Transverse colon (tissue), 4 donors: ENCODE results near the gene KLK7. TPM values are rescaled to one million over a fixed set of nuclear protein-coding genes. Genes with fewer than 3 reads are reported as not detected.

Experiments
- DNase-seq: peaks from one replicate; pipeline ENCODE4 v3.0.0-alpha.2; 2019
- H3K27ac ChIP-seq, 4 donors: fragments of 200-600 bp; sonication (generic); 2 replicates each; pipeline ENCODE4 v1.5.1; 2016 to 2018; ENCODE audit warnings: inconsistent platforms in 4 of 4
- H3K27me3 ChIP-seq: fragments of 200-600 bp; sonication (generic); 2 replicates; pipeline ENCODE4 v1.5.1; 2017; ENCODE audit warnings: inconsistent platforms
- H3K36me3 ChIP-seq, 4 donors: fragments of 200-600 bp; sonication (generic); 2 replicates each; pipeline ENCODE4 v1.5.1; 2017 to 2019; ENCODE audit warnings: inconsistent platforms in 4 of 4
- H3K4me1 ChIP-seq, 4 donors: fragments of 200-600 bp; sonication (generic); 2 replicates each; pipeline ENCODE4 v1.5.1; 2017 to 2020; ENCODE audit warnings: inconsistent platforms in 4 of 4
- H3K4me3 ChIP-seq, 4 donors: fragments of 200-600 bp; sonication (generic); 1 replicate in 1 of 4; 2 replicates in 3 of 4; pipeline versions ENCODE4 v1.5.1 to v1.6.1; 2017 to 2019; ENCODE audit warnings: inconsistent platforms in 4 of 4
- H3K9me3 ChIP-seq, 2 donors: fragments of 200-600 bp; sonication (generic); 2 replicates each; pipeline ENCODE4 v1.5.1; 2017 to 2019; ENCODE audit warnings: inconsistent platforms in 2 of 2
- CTCF ChIP-seq, 5 experiments: fragments of 200-600 bp in 3 of 5; fragments of 450-650 bp in 2 of 5; sonication (generic) in 3 of 5; IDR thresholded peaks; 1 replicate in 2 of 5; 2 replicates in 3 of 5; pipeline ENCODE4 v1.5.1; 2016 to 2017; ENCODE audit warnings: antibody characterized with exemption in 5 of 5, inconsistent platforms in 3 of 5, mild to moderate bottlenecking in 2 of 5, moderate library complexity in 1 of 5
- EP300 ChIP-seq: sonication (generic); formaldehyde crosslinking; IDR thresholded peaks from one replicate; pipeline ENCODE4 v1.6.1; 2017; ENCODE audit warnings: antibody characterized with exemption, low read depth
- POLR2A ChIP-seq: fragments of 450-650 bp; IDR thresholded peaks from one replicate; pipeline ENCODE4 v1.6.1; 2016; ENCODE audit warnings: antibody characterized with exemption, mild to moderate bottlenecking, moderate library complexity
- POLR2AphosphoS5 ChIP-seq, 3 donors: sonication (generic); formaldehyde crosslinking; IDR thresholded peaks; one replicate each; pipeline ENCODE4 v1.6.1; 2016; ENCODE audit warnings: antibody characterized with exemption in 3 of 3
- WGBS, 2 donors: methylation state at CpG; one replicate each; pipeline ENCODE4 v1.1.5; 2018; ENCODE audit warnings: low coverage in 1 of 2; 5-methylcytosine and 5-hydroxymethylcytosine counted together
- in situ Hi-C, 4 donors: fragments of 200-750 bp; cut with MboI; loops; one replicate each; pipeline versions ENCODE4 v1.15.0 to v1.15.1; 2017; ENCODE audit warnings: low sequenced_read_pairs in 3 of 4, low pct_ligation_motif_present in 1 of 4, low pct_unique_long_range_greater_than_20kb in 1 of 4
- intact Hi-C: fragments of 100-400 bp; cut with DNase I; formaldehyde crosslinking; loops from one replicate; pipeline ENCODE4 v1.15.1; 2023; ENCODE audit warnings: low total_unique reads
- total RNA-seq, 4 donors: library from RNA; depleted of rRNA; stranded (reverse); fragments of >200 nt; gene quantifications; one replicate each; pipeline ENCODE4 v1.1.0, GENCODE V29; 2016

Gene KLK7
- total RNA-seq, 4 donors from 2014 or later, result not detected

- Histone ChIP-seq H3K27ac (no peak within 1 kb of the TSS), H3K27me3 (peaks cover 49% of the 10 kb centered on the region)
- intact Hi-C loops, result no loop called here
Measured at GRCh38 chr19:51001515-51001914, 17.8 kb upstream of the KLK7 start, which contains the start of gene KLK8. Gene KLK8 (minus strand): TSS chr19:51001604. CDS start chr19:51001167, 437 bp downstream.

GRCh38 chr19:51000981-51001380 lies 17.3 kb upstream of the KLK7 start:
- 55% methylated on average over 12 of the region's 16 CpGs; no CpG with 5 or more reads in 1 of the 2 donors for WGBS, 2 donors
- in situ Hi-C loops, result no loop called here
- no peaks in the 10 kb centered on the region for H3K36me3 ChIP-seq

More at GRCh38 chr19:51001515-51001914, 17.8 kb upstream of the KLK7 start, which contains the start of gene KLK8:
- Histone ChIP-seq H3K4me1 (no peaks in the 10 kb centered on the region), H3K4me3 (no peak within 1 kb of the TSS), H3K36me3 (no peaks in the 10 kb centered on the region), H3K9me3 (no peaks in the 10 kb centered on the region)
- in situ Hi-C loops, result no loop called here
- DNase-seq, result no peak
- WGBS, 2 donors, result 22% methylated on average over 7 of the region's 7 CpGs; no CpG with 5 or more reads in 1 of the 2 donors
- TF ChIP-seq POLR2A, result no peak
- TF ChIP-seq POLR2AphosphoS5 (IDR thresholded peaks at IDR 0.05), result no peak
- TF ChIP-seq EP300, result no peak
- no peak for TF ChIP-seq CTCF (IDR thresholded peaks at IDR 0.05)

GRCh38 chr19:51000426-51000825 lies 16.7 kb upstream of the KLK7 start:
- Histone ChIP-seq H3K4me3 (no peak overlapping the region), H3K4me1 (no peaks in the 10 kb centered on the region), H3K9me3 (no peaks in the 10 kb centered on the region), H3K36me3 (no peaks in the 10 kb centered on the region), H3K27me3 (peaks cover 46% of the 10 kb centered on the region), H3K27ac (no peak overlapping the region)
- in situ Hi-C loops, result no loop called here
- intact Hi-C loops, result no loop called here
- DNase-seq, result no peak
- 88% methylated on average over 10 of the region's 10 CpGs; no CpG with 5 or more reads in 1 of the 2 donors for WGBS, 2 donors
- no peak for TF ChIP-seq POLR2A
- TF ChIP-seq POLR2AphosphoS5 (IDR thresholded peaks at IDR 0.05), result no peak
- no peak for TF ChIP-seq CTCF (IDR thresholded peaks at IDR 0.05)

More at GRCh38 chr19:51000981-51001380, 17.3 kb upstream of the KLK7 start:
- no peaks in the 10 kb centered on the region for H3K4me1 ChIP-seq
- no peaks in the 10 kb centered on the region for H3K9me3 ChIP-seq
- H3K4me3 ChIP-seq, result no peak overlapping the region
- intact Hi-C loops, result no loop called here
- no peak for DNase-seq
- no peak overlapping the region for H3K27ac ChIP-seq
- TF ChIP-seq EP300 (no peak), CTCF (IDR thresholded peaks at IDR 0.05) (no peak), POLR2A (no peak), POLR2AphosphoS5 (IDR thresholded peaks at IDR 0.05) (no peak)
- H3K27me3 ChIP-seq, result peaks cover 46% of the 10 kb centered on the region

- H3K9me3 ChIP-seq, result no peaks in the 10 kb centered on the region
- peaks cover 46% of the 10 kb centered on the region for H3K27me3 ChIP-seq
- intact Hi-C loops, result no loop called here
- no peaks in the 10 kb centered on the region for H3K36me3 ChIP-seq
- WGBS, 2 donors, result 54 to 55% methylated on average over 2 to 4 of the region's 4 CpGs
- no peak overlapping the region for H3K27ac ChIP-seq
- no peaks in the 10 kb centered on the region for H3K4me1 ChIP-seq
- TF ChIP-seq POLR2A (no peak), CTCF (IDR thresholded peaks at IDR 0.05) (no peak), EP300 (no peak), POLR2AphosphoS5 (IDR thresholded peaks at IDR 0.05) (no peak)
- no peak for DNase-seq
- H3K4me3 ChIP-seq, result no peak overlapping the region
- in situ Hi-C loops, result no loop called here
Measured at GRCh38 chr19:50998686-50999085, 15.0 kb upstream of the KLK7 start.
